Panc1 (cell line): Measurements from ENCODE around the gene EFCAB8.

Source experiments
- CTCF ChIP-seq: fragments of 450-650 bp; IDR thresholded peaks from 2 replicates; pipeline ENCODE4 v1.5.1; 2017; ENCODE audit warnings: mild to moderate bottlenecking
- SIN3A ChIP-seq: IDR thresholded peaks from 2 replicates; pipeline ENCODE4 v1.6.1; 2012; ENCODE audit warnings: low read depth, mild to moderate bottlenecking, low read length, moderate library complexity, borderline replicate concordance; ENCODE audit not compliant: insufficient read depth

- no peak for TF ChIP-seq CTCF
- TF ChIP-seq SIN3A = no peak
Measured at GRCh38 chr20:32962053-32962452, 103.3 kb downstream of the EFCAB8 start.
